ENCODE measurements around the gene MYO1A.

The MYO1A gene

DNA sequence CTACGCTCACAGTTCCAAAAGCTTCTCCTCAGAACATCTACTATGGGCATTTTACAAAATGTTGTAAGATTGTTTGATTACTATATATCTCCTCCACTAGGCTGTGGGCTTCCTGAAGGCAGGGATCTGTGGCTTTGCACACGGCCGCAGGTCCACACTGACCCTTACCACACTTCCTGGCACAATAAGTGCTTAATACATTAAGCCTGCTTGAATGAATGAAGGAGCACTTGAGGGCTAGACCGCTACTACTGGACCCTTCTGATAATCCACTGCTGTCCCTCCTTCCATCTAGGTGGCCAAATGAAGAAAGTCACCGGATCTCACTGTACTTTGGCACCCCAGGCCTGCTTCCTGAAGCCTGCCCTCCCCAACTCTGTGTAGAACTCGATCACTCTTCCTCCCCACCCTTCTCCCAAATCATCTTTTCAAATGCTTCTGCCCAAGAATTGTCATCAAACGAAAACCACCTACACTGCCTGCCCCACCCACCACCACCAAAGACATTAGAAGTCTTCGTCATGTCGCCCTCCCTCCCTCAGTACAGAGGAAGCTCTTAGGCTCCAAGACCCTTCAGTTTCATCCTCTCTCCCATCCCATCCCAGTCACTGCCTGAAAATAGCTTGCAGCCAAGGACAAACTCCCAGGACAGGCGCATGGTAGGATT lies 43.0 kb downstream of the MYO1A start:
- peaks cover 48% of the 10 kb centered on the region for H3K4me1 Mint-ChIP-seq (ENCODE audit: low read depth)
- DNase-seq (ENCODE audit: low spot score), result no peak
- H3K27me3 Mint-ChIP-seq (ENCODE audit: low read depth), result no peaks in the 10 kb centered on the region
- H3K4me3 Mint-ChIP-seq, result peak overlapping the region; percentile 90
- H3K36me3 Mint-ChIP-seq (ENCODE audit: low read depth), result peaks cover 24% of the 10 kb centered on the region
- H3K9me3 Mint-ChIP-seq, result no peaks in the 10 kb centered on the region
- H3K27ac Mint-ChIP-seq, result peak overlapping the region; percentile 91

- Mint-ChIP-seq H3K4me3 (peak within 1 kb of the TSS; percentile 92), H3K9me3 (no peaks in the 10 kb centered on the region), H3K36me3 (ENCODE audit: low read depth) (peaks cover 32% of the 10 kb centered on the region), H3K27me3 (ENCODE audit: low read depth) (no peaks in the 10 kb centered on the region), H3K27ac (peak within 1 kb of the TSS; percentile 91), H3K4me1 (ENCODE audit: low read depth) (peaks cover 47% of the 10 kb centered on the region)
- DNase-seq (ENCODE audit: low spot score), result peak; percentile 70
Measured at GRCh38 chr12:57005980-57006808, 43.7 kb downstream of the MYO1A start, which contains the start of gene ZBTB39. TSS of gene ZBTB39 (minus strand) at chr12:57006546. CDS start at chr12:57004917, 1,629 bp downstream.

DNA sequence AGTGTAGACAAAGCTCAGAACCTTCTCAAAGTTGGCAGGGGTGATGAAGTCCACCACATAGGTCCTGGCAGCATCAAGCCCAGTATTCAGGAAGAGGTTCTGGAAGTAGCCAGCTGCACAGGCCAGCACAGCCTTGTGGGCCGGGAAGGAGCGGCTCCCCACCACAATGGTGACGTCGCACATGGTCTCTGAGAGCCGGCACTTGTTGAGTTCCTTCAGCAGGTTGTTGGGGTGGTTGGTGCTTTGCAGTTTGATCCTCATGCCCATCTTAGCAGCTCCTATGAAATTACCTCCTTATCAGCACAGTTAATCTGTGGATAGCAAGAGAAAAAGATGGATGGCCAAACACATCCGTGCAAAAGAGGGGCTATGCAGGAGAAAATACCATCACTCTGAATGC lies 45.3 kb downstream of the MYO1A start:
- DNase-seq (ENCODE audit: low spot score), result no peak
- Mint-ChIP-seq H3K4me1 (ENCODE audit: low read depth) (peaks cover 49% of the 10 kb centered on the region), H3K36me3 (ENCODE audit: low read depth) (peaks cover 42% of the 10 kb centered on the region), H3K4me3 (peak overlapping the region; percentile 92), H3K27ac (no peak overlapping the region), H3K9me3 (no peaks in the 10 kb centered on the region), H3K27me3 (ENCODE audit: low read depth) (no peaks in the 10 kb centered on the region)

DNA sequence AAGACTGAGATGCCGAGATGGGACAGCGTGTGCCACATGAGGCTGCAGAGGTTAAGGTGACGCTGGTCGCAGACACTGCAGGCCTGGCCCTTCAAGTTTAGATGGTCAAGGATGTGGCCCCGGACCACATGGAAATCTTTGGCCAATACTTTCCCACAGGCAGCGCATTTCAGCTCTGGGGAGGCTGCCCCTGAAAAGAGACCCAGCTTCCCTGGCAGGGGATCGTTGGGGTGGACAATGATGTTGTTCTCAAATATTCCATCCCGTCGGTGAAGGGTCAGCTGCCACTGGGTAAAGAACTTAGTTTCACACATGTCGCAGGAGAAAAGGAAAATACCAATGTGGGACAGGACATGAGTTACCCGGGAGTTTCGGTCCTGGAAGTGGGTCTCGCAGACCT lies 46.5 kb downstream of the MYO1A start:
- H3K4me3 Mint-ChIP-seq, result no peak overlapping the region
- H3K27me3 Mint-ChIP-seq (ENCODE audit: low read depth), result no peaks in the 10 kb centered on the region
- no peak overlapping the region for H3K27ac Mint-ChIP-seq
- no peak for DNase-seq (ENCODE audit: low spot score)
- H3K4me1 Mint-ChIP-seq (ENCODE audit: low read depth), result peaks cover 52% of the 10 kb centered on the region
- H3K9me3 Mint-ChIP-seq, result no peaks in the 10 kb centered on the region
- peaks cover 46% of the 10 kb centered on the region for H3K36me3 Mint-ChIP-seq (ENCODE audit: low read depth)

- peak; percentile 64 for DNase-seq (ENCODE audit: low spot score)
- Mint-ChIP-seq H3K27me3 (ENCODE audit: low read depth) (no peaks in the 10 kb centered on the region), H3K36me3 (ENCODE audit: low read depth) (peaks cover 52% of the 10 kb centered on the region), H3K4me1 (ENCODE audit: low read depth) (peaks cover 43% of the 10 kb centered on the region), H3K9me3 (no peaks in the 10 kb centered on the region), H3K27ac (no peak overlapping the region), H3K4me3 (no peak overlapping the region)
Measured at GRCh38 chr12:57001448-57001906, 48.5 kb downstream of the MYO1A start.

DNA sequence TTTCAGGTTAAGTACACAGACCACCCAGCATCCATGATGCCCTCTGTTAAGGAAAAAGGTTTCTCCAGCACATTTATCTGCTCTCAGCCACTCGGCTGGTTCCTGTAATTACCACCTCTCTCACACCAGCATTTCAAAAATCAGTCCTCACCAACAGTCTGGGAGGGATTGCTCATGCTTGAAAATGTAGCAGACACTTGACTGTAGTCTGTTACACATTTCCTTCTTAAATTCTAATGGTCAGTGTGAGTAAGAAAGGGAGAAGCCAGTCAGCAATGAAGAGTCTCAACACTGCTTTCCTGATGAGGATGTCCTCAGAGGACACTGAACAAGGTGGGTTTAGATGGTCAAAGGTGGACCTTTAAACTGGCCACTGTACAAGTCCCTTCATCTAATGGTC lies 49.5 kb downstream of the MYO1A start:
- no peaks in the 10 kb centered on the region for H3K9me3 Mint-ChIP-seq
- no peak overlapping the region for H3K4me3 Mint-ChIP-seq
- no peaks in the 10 kb centered on the region for H3K27me3 Mint-ChIP-seq (ENCODE audit: low read depth)
- peaks cover 54% of the 10 kb centered on the region for H3K36me3 Mint-ChIP-seq (ENCODE audit: low read depth)
- DNase-seq (ENCODE audit: low spot score), result no peak
- no peak overlapping the region for H3K27ac Mint-ChIP-seq
- H3K4me1 Mint-ChIP-seq (ENCODE audit: low read depth), result peaks cover 41% of the 10 kb centered on the region

- H3K27me3 Mint-ChIP-seq (ENCODE audit: low read depth), result no peaks in the 10 kb centered on the region
- DNase-seq (ENCODE audit: low spot score), result no peak
- peak overlapping the region; percentile 87 for H3K27ac Mint-ChIP-seq
- peaks cover 33% of the 10 kb centered on the region for H3K4me1 Mint-ChIP-seq (ENCODE audit: low read depth)
- H3K36me3 Mint-ChIP-seq (ENCODE audit: low read depth), result peaks cover 52% of the 10 kb centered on the region
- H3K9me3 Mint-ChIP-seq, result no peaks in the 10 kb centered on the region
- peak overlapping the region; percentile 66 for H3K4me3 Mint-ChIP-seq
Measured at GRCh38 chr12:56999456-56999855, 50.5 kb downstream of the MYO1A start.

DNA sequence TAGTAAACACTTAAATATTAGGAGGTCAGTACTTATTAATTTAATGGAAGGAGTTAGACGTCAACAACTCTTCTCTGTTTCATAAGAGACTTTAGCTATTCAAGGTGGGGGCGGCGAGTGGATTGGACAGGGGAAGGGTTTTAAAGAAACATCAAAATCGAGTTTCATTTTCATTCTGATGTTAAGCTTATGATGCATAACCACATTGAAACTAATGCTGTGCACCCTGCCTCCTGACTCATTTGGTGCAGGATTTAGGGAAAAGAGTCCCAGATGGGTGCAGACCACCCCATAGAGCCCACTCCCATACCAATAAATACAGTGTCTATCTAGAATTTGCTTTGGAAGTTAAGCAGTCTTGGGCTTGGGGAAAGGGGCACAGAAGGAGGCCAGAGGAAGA lies 50.9 kb downstream of the MYO1A start:
- peaks cover 47% of the 10 kb centered on the region for H3K36me3 Mint-ChIP-seq (ENCODE audit: low read depth)
- H3K4me1 Mint-ChIP-seq (ENCODE audit: low read depth), result peaks cover 33% of the 10 kb centered on the region
- peak overlapping the region; percentile 66 for H3K4me3 Mint-ChIP-seq
- peak overlapping the region; percentile 87 for H3K27ac Mint-ChIP-seq
- H3K27me3 Mint-ChIP-seq (ENCODE audit: low read depth), result no peaks in the 10 kb centered on the region
- DNase-seq (ENCODE audit: low spot score), result peak; percentile 46
- H3K9me3 Mint-ChIP-seq, result no peaks in the 10 kb centered on the region

DNA sequence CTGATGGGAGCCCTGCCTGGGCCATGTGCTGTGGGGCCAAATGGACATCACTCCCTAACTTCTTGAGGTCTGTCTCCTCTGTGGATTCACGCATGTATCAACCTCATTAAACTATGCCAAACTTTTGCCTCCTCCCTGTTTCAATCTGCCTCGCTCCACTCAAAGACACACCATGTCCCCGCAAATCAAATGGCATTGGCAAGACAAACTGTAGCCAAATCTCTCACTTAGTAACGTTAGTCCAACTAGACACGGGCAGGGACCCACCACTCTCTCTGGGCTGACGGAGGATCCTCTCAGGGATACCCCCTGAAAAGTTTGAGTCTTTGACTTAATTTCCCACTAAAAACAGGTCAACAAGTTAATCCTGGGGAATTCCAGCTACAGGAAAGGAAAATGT lies 51.6 kb downstream of the MYO1A start:
- H3K9me3 Mint-ChIP-seq, result no peaks in the 10 kb centered on the region
- no peak for DNase-seq (ENCODE audit: low spot score)
- H3K27ac Mint-ChIP-seq, result no peak overlapping the region
- peak overlapping the region; percentile 6 for H3K4me3 Mint-ChIP-seq
- peaks cover 42% of the 10 kb centered on the region for H3K36me3 Mint-ChIP-seq (ENCODE audit: low read depth)
- no peaks in the 10 kb centered on the region for H3K27me3 Mint-ChIP-seq (ENCODE audit: low read depth)
- peaks cover 33% of the 10 kb centered on the region for H3K4me1 Mint-ChIP-seq (ENCODE audit: low read depth)

- Mint-ChIP-seq H3K36me3 (ENCODE audit: low read depth) (peaks cover 31% of the 10 kb centered on the region), H3K27ac (no peak overlapping the region), H3K4me3 (no peak overlapping the region)
Measured at GRCh38 chr12:56996793-56997545, 53.0 kb downstream of the MYO1A start.

GRCh38 chr12:56995930-56996496 lies 53.9 kb downstream of the MYO1A start:
- no peaks in the 10 kb centered on the region for H3K27me3 Mint-ChIP-seq (ENCODE audit: low read depth)
- H3K27ac Mint-ChIP-seq, result no peak overlapping the region
- H3K4me3 Mint-ChIP-seq, result no peak overlapping the region
- DNase-seq (ENCODE audit: low spot score), result no peak
- H3K36me3 Mint-ChIP-seq (ENCODE audit: low read depth), result peaks cover 23% of the 10 kb centered on the region
- H3K4me1 Mint-ChIP-seq (ENCODE audit: low read depth), result peaks cover 31% of the 10 kb centered on the region
- H3K9me3 Mint-ChIP-seq, result no peaks in the 10 kb centered on the region

More at GRCh38 chr12:56996793-56997545, 53.0 kb downstream of the MYO1A start:
- Mint-ChIP-seq H3K27me3 (ENCODE audit: low read depth) (no peaks in the 10 kb centered on the region), H3K4me1 (ENCODE audit: low read depth) (peaks cover 33% of the 10 kb centered on the region), H3K9me3 (no peaks in the 10 kb centered on the region)
- DNase-seq (ENCODE audit: low spot score), result no peak

DNA sequence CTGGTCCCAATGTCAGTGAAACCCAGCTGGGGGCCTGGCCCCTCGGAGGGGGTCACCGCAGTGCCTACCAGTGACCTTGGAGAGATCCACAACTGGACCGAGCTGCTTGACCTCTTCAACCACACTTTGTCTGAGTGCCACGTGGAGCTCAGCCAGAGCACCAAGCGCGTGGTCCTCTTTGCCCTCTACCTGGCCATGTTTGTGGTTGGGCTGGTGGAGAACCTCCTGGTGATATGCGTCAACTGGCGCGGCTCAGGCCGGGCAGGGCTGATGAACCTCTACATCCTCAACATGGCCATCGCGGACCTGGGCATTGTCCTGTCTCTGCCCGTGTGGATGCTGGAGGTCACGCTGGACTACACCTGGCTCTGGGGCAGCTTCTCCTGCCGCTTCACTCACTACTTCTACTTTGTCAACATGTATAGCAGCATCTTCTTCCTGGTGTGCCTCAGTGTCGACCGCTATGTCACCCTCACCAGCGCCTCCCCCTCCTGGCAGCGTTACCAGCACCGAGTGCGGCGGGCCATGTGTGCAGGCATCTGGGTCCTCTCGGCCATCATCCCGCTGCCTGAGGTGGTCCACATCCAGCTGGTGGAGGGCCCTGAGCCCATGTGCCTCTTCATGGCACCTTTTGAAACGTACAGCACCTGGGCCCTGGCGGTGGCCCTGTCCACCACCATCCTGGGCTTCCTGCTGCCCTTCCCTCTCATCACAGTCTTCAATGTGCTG lies 54.6 kb downstream of the MYO1A start:
- Mint-ChIP-seq H3K36me3 (ENCODE audit: low read depth) (peaks cover 20% of the 10 kb centered on the region), H3K27me3 (ENCODE audit: low read depth) (no peaks in the 10 kb centered on the region), H3K4me1 (ENCODE audit: low read depth) (peaks cover 29% of the 10 kb centered on the region), H3K4me3 (no peak overlapping the region), H3K9me3 (no peaks in the 10 kb centered on the region), H3K27ac (no peak overlapping the region)
- DNase-seq (ENCODE audit: low spot score), result no peak

GRCh38 chr12:56994231-56994746 lies 55.6 kb downstream of the MYO1A start:
- Mint-ChIP-seq H3K9me3 (no peaks in the 10 kb centered on the region), H3K4me1 (ENCODE audit: low read depth) (peaks cover 22% of the 10 kb centered on the region), H3K36me3 (ENCODE audit: low read depth) (peaks cover 13% of the 10 kb centered on the region), H3K27me3 (ENCODE audit: low read depth) (peaks cover 4% of the 10 kb centered on the region), H3K4me3 (no peak overlapping the region), H3K27ac (peak overlapping the region; percentile 47)
- no peak for DNase-seq (ENCODE audit: low spot score)

Data from T-helper 2 cell treated with Interferon-gamma antibody and Interleukin-4, amounts not matched to agents 5 μg/mL and 100 μg/mL, for 36 hours (primary cell).